HepG2 (cell line): ENCODE data around the gene SCAND1. TPM values are rescaled to one million over a fixed set of nuclear protein-coding genes. Genes with fewer than 3 reads are reported as not detected.

Source experiments
- ATAC-seq: fragments of 200-7000 bp; cut with Tn5 transposase; 3 replicates; pipeline ENCODE4 v1.9.1; 2020; ENCODE audit warnings: mild to moderate bottlenecking, moderate library complexity
- BruUV-seq: library from RNA; stranded (reverse); fragments of 400-500 nt; replicated peaks from 2 replicates; lab custom pipeline; 2021; lab: Mats Ljungman, UMichigan
- CTCF ChIA-PET: fragments of 300-600 bp; formaldehyde crosslinking; extraction: SDS; loops from one replicate; lab custom pipeline; 2021; ENCODE audit warnings: low total read pairs, inconsistent platforms, low intra/inter-chr PET ratio; lab: Yijun Ruan, JAX
- POLR2A ChIA-PET: fragments of 350-600 bp; sonication (Branson Sonifier 250); formaldehyde crosslinking; loops from one replicate; lab custom pipeline; 2020; ENCODE audit warnings: antibody characterized with exemption, inconsistent platforms; lab: Yijun Ruan, JAX
- DNase-seq: peaks from one replicate; pipeline ENCODE4 v3.0.0-alpha.2; 2015; ENCODE audit warnings: low spot score
- FAIRE-seq: peaks from 3 replicates; lab custom pipeline; 2011; peaks lifted over from hg19 to GRCh38; lab: Jason Lieb, UNC
- H2AFZ ChIP-seq: one replicate; pipeline ENCODE4 v1.6.1; 2011; ENCODE audit warnings: low read length, inconsistent platforms
- H3K27ac ChIP-seq: fragments of 300-600 bp; 3 replicates; pipeline ENCODE4 v1.8.0; 2011; ENCODE audit warnings: mixed run types, mild to moderate bottlenecking, mixed read lengths, low read length, inconsistent platforms; ENCODE audit not compliant: insufficient read depth; ENCODE audit errors: extremely low read length
- H3K27me3 ChIP-seq, 2 experiments: fragments of 200-600 bp in 1 of 2; 2 replicates in 1 of 2; 3 replicates in 1 of 2; pipeline versions ENCODE4 v1.6.0 to v1.8.0; 2011; ENCODE audit warnings: low read length in 2 of 2, mild to moderate bottlenecking in 2 of 2, moderate library complexity in 2 of 2, inconsistent platforms in 1 of 2; ENCODE audit not compliant: insufficient read depth in 2 of 2, control insufficient read depth in 1 of 2
- H3K36me3 ChIP-seq, 2 experiments: fragments of 200-600 bp in 1 of 2; replicated peaks in 1 of 2; 2 replicates in 1 of 2; 3 replicates in 1 of 2; pipeline versions ENCODE4 v1.5.1 to v1.8.0; 2011; ENCODE audit warnings: low read length in 2 of 2, inconsistent platforms in 1 of 2; ENCODE audit not compliant: insufficient read depth in 2 of 2, control insufficient read depth in 1 of 2
- H3K4me1 ChIP-seq: 2 replicates; pipeline ENCODE4 v1.5.1; 2012; ENCODE audit warnings: low read length, inconsistent platforms; ENCODE audit not compliant: insufficient read depth
- H3K4me2 ChIP-seq: 2 replicates; pipeline ENCODE4 v1.6.0; 2011; ENCODE audit warnings: low read depth, low read length, inconsistent platforms
- H3K4me3 ChIP-seq, 3 experiments: fragments of 200-600 bp in 1 of 3; sonication (generic), shearing (Covaris generic) in 1 of 3; replicated peaks in 1 of 3; 2 replicates each; pipeline ENCODE4 v1.5.1; 2011 to 2016; ENCODE audit warnings: low read length in 3 of 3, inconsistent platforms in 2 of 3, low read depth in 2 of 3, mild to moderate bottlenecking in 2 of 3, control low read depth in 1 of 3, mixed read lengths in 1 of 3; ENCODE audit not compliant: insufficient read depth in 1 of 3
- H3K79me2 ChIP-seq: one replicate; pipeline ENCODE4 v1.6.1; 2011; ENCODE audit warnings: low read length, inconsistent platforms; ENCODE audit not compliant: insufficient read depth
- H3K9ac ChIP-seq: 2 replicates; pipeline ENCODE4 v1.6.0; 2011; ENCODE audit warnings: mild to moderate bottlenecking, low read depth, low read length, inconsistent platforms; ENCODE audit not compliant: insufficient read depth
- H3K9me3 ChIP-seq: 2 replicates; pipeline ENCODE4 v1.5.1; 2012; ENCODE audit warnings: mild to moderate bottlenecking, low read length
- H4K20me1 ChIP-seq: 2 replicates; pipeline ENCODE4 v1.6.0; 2011; ENCODE audit warnings: inconsistent platforms, mild to moderate bottlenecking, low read length, moderate library complexity; ENCODE audit not compliant: insufficient read depth
- CHCHD3 ChIP-seq: sonication (generic); formaldehyde crosslinking; IDR thresholded peaks from 2 replicates; pipeline ENCODE4 v1.8.0; 2022; ENCODE audit warnings: mild to moderate bottlenecking, missing genetic modification reagents, moderate library complexity
- KAT2B ChIP-seq: fragments of 150-350 bp; IDR thresholded peaks from 2 replicates; pipeline ENCODE4 v1.6.1; 2014; ENCODE audit warnings: low read depth, low read length, borderline replicate concordance
- RAD21 ChIP-seq: fragments of 450-650 bp; formaldehyde crosslinking; IDR thresholded peaks from 2 replicates; pipeline ENCODE4 v1.5.0; 2020; ENCODE audit warnings: mild to moderate bottlenecking
- ZNF446 ChIP-seq: sonication (generic); formaldehyde crosslinking; IDR thresholded peaks from 2 replicates; pipeline ENCODE4 v1.5.0; 2020; ENCODE audit warnings: mild to moderate bottlenecking, missing genetic modification reagents
- WGBS: methylation state at CpG from one replicate; pipeline ENCODE4 v1.1.6; 2017; ENCODE audit warnings: low lambda C conversion rate; 5-methylcytosine and 5-hydroxymethylcytosine counted together
- in situ Hi-C: cut with HindIII; loops from 2 replicates; pipeline ENCODE4 v1.10.0; 2017; ENCODE audit warnings: low pct_unique_long_range_greater_than_20kb; ENCODE audit not compliant: extremely low pct_ligation_motif_present
- intact Hi-C: fragments of 100-400 bp; cut with micrococcal nuclease; formaldehyde crosslinking; loops from one replicate; pipeline ENCODE4 v1.10.0; 2022; ENCODE audit not compliant: unreplicated experiment
- polyA plus RNA-seq, 8 experiments: library from polyadenylated mRNA; depleted of rRNA in 3 of 8; stranded (reverse) in 7 of 8; unstranded in 1 of 8; fragments of >200 nt; fragmentation: Illumina TruSeq in 4 of 8; extraction: Trizol in 4 of 8; gene quantifications; 2 replicates each; pipeline versions ENCODE4 v1.2.1 to v1.2.3, GENCODE V29; 2011 to 2016; ENCODE audit warnings: low read depth in 4 of 8, missing spikeins in 1 of 8, mixed read lengths in 1 of 8; ENCODE audit not compliant: insufficient read depth in 1 of 8
- total RNA-seq, 5 experiments: library from RNA; depleted of rRNA; stranded (reverse); fragments of >200 nt; fragmentation: Illumina TruSeq; extraction: Trizol; gene quantifications; 2 replicates each; pipeline ENCODE4 v1.2.3, GENCODE V29; 2016; ENCODE audit warnings: low read depth in 1 of 5
- TF ChIP-seq, protein P1 (sequence below): sonication (generic); formaldehyde crosslinking; IDR thresholded peaks from 2 replicates; pipeline ENCODE4 v1.4.0; 2020; ENCODE audit warnings: missing genetic modification reagents
- TF ChIP-seq, protein P2 (sequence below): sonication (generic); formaldehyde crosslinking; IDR thresholded peaks from 2 replicates; pipeline ENCODE4 v1.5.1; 2020; ENCODE audit warnings: missing genetic modification reagents, mild to moderate bottlenecking, borderline replicate concordance
- TF ChIP-seq, protein P3 (sequence below): IDR thresholded peaks from 2 replicates; pipeline ENCODE4 v1.6.1; 2018; ENCODE audit warnings: missing genetic modification reagents

Gene SCAND1
- total and polyA plus RNA-seq, 2 of the 13 experiments (the other 11 are each of a cell fraction or from before 2014, with no cell fraction given): 19.3 to 109 TPM

DNA sequence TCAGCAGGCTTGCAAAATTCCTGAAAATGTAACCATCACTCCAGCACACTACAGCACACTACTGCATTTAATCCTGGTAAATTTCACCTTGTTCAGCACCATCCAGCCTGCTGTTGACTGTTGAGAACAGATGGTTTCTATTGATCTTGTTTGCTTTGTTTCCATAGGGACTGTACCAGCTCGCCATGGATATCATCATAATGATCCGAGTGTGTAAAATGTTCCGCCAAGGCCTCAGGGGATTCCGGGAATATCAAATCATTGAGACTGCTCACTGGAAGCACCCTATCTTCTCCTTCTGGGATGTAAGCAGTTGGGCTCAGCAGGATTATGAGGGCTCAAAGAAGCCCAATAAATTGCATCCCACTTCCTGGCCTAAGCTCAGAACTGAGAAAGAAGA is 18.2 kb upstream of the SCAND1 start:
- Histone ChIP-seq H3K9me3 (peaks cover 6% of the 10 kb centered on the region; the same call in 1 of the 2 replicates), H3K9ac (no peak overlapping the region), H2AFZ (no peak overlapping the region), H3K4me1 (no peaks in the 10 kb centered on the region), H3K79me2 (no peaks in the 10 kb centered on the region), H3K27me3 (peaks cover 2 to 14% of the 10 kb centered on the region in 2 experiments; a peak in 3 of 5 replicates), H3K4me2 (no peak overlapping the region), H3K36me3 (no peaks in the 10 kb centered on the region), H4K20me1 (no peaks in the 10 kb centered on the region), H3K4me3 (no peak overlapping the region), H3K27ac (no peak overlapping the region)
- WGBS: 76% methylated on average over 4 of the region's 4 CpGs
- CTCF ChIA-PET: no interaction called here
- ATAC-seq (no peak), DNase-seq (no peak), FAIRE-seq (no peak)
- in situ Hi-C loops: no loop called here
- POLR2A ChIA-PET: no interaction called here
- TF ChIP-seq ZNF446 (CRISPR knock-in tag) (no peak), RAD21 (CRISPR knock-in tag) (no peak), CHCHD3 (CRISPR knock-in tag) (no peak), KAT2B (no peak)
- TF ChIP-seq, protein P1, sequence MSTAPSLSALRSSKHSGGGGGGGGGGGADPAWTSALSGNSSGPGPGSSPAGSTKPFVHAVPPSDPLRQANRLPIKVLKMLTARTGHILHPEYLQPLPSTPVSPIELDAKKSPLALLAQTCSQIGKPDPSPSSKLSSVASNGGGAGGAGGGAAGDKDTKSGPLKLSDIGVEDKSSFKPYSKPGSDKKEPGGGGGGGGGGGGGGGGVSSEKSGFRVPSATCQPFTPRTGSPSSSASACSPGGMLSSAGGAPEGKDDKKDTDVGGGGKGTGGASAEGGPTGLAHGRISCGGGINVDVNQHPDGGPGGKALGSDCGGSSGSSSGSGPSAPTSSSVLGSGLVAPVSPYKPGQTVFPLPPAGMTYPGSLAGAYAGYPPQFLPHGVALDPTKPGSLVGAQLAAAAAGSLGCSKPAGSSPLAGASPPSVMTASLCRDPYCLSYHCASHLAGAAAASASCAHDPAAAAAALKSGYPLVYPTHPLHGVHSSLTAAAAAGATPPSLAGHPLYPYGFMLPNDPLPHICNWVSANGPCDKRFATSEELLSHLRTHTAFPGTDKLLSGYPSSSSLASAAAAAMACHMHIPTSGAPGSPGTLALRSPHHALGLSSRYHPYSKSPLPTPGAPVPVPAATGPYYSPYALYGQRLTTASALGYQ (CRISPR knock-in tag): no peak
- TF ChIP-seq, protein P2, sequence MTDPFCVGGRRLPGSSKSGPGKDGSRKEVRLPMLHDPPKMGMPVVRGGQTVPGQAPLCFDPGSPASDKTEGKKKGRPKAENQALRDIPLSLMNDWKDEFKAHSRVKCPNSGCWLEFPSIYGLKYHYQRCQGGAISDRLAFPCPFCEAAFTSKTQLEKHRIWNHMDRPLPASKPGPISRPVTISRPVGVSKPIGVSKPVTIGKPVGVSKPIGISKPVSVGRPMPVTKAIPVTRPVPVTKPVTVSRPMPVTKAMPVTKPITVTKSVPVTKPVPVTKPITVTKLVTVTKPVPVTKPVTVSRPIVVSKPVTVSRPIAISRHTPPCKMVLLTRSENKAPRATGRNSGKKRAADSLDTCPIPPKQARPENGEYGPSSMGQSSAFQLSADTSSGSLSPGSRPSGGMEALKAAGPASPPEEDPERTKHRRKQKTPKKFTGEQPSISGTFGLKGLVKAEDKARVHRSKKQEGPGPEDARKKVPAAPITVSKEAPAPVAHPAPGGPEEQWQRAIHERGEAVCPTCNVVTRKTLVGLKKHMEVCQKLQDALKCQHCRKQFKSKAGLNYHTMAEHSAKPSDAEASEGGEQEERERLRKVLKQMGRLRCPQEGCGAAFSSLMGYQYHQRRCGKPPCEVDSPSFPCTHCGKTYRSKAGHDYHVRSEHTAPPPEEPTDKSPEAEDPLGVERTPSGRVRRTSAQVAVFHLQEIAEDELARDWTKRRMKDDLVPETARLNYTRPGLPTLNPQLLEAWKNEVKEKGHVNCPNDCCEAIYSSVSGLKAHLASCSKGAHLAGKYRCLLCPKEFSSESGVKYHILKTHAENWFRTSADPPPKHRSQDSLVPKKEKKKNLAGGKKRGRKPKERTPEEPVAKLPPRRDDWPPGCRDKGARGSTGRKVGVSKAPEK (CRISPR knock-in tag): no peak
- TF ChIP-seq, protein P3, sequence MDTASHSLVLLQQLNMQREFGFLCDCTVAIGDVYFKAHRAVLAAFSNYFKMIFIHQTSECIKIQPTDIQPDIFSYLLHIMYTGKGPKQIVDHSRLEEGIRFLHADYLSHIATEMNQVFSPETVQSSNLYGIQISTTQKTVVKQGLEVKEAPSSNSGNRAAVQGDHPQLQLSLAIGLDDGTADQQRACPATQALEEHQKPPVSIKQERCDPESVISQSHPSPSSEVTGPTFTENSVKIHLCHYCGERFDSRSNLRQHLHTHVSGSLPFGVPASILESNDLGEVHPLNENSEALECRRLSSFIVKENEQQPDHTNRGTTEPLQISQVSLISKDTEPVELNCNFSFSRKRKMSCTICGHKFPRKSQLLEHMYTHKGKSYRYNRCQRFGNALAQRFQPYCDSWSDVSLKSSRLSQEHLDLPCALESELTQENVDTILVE (CRISPR knock-in tag): no peak
- BruUV-seq: no TSS peak
- intact Hi-C loops: no loop called here
